HepG2 (cell line): ENCODE results near the gene THBS2. TPM values are rescaled to one million over a fixed set of nuclear protein-coding genes. Genes with fewer than 3 reads are reported as not detected.

Experiments
- ATAC-seq: fragments of 200-7000 bp; cut with Tn5 transposase; 3 replicates; pipeline ENCODE4 v1.9.1; 2020; ENCODE audit warnings: mild to moderate bottlenecking, moderate library complexity
- BruUV-seq: library from RNA; stranded (reverse); fragments of 400-500 nt; replicated peaks from 2 replicates; lab custom pipeline; 2021; lab: Mats Ljungman, UMichigan
- CTCF ChIA-PET: fragments of 300-600 bp; formaldehyde crosslinking; extraction: SDS; loops from one replicate; lab custom pipeline; 2021; ENCODE audit warnings: low total read pairs, inconsistent platforms, low intra/inter-chr PET ratio; lab: Yijun Ruan, JAX
- POLR2A ChIA-PET: fragments of 350-600 bp; sonication (Branson Sonifier 250); formaldehyde crosslinking; loops from one replicate; lab custom pipeline; 2020; ENCODE audit warnings: antibody characterized with exemption, inconsistent platforms; lab: Yijun Ruan, JAX
- DNase-seq: peaks from one replicate; pipeline ENCODE4 v3.0.0-alpha.2; 2015; ENCODE audit warnings: low spot score
- FAIRE-seq: peaks from 3 replicates; lab custom pipeline; 2011; peaks lifted over from hg19 to GRCh38; lab: Jason Lieb, UNC
- H2AFZ ChIP-seq: one replicate; pipeline ENCODE4 v1.6.1; 2011; ENCODE audit warnings: low read length, inconsistent platforms
- H3K27ac ChIP-seq: fragments of 300-600 bp; 3 replicates; pipeline ENCODE4 v1.8.0; 2011; ENCODE audit warnings: mixed run types, mild to moderate bottlenecking, mixed read lengths, low read length, inconsistent platforms; ENCODE audit not compliant: insufficient read depth; ENCODE audit errors: extremely low read length
- H3K27me3 ChIP-seq, 2 experiments: fragments of 200-600 bp in 1 of 2; 2 replicates in 1 of 2; 3 replicates in 1 of 2; pipeline versions ENCODE4 v1.6.0 to v1.8.0; 2011; ENCODE audit warnings: low read length in 2 of 2, mild to moderate bottlenecking in 2 of 2, moderate library complexity in 2 of 2, inconsistent platforms in 1 of 2; ENCODE audit not compliant: insufficient read depth in 2 of 2, control insufficient read depth in 1 of 2
- H3K36me3 ChIP-seq, 2 experiments: fragments of 200-600 bp in 1 of 2; replicated peaks in 1 of 2; 2 replicates in 1 of 2; 3 replicates in 1 of 2; pipeline versions ENCODE4 v1.5.1 to v1.8.0; 2011; ENCODE audit warnings: low read length in 2 of 2, inconsistent platforms in 1 of 2; ENCODE audit not compliant: insufficient read depth in 2 of 2, control insufficient read depth in 1 of 2
- H3K4me1 ChIP-seq: 2 replicates; pipeline ENCODE4 v1.5.1; 2012; ENCODE audit warnings: low read length, inconsistent platforms; ENCODE audit not compliant: insufficient read depth
- H3K4me2 ChIP-seq: 2 replicates; pipeline ENCODE4 v1.6.0; 2011; ENCODE audit warnings: low read depth, low read length, inconsistent platforms
- H3K4me3 ChIP-seq, 3 experiments: fragments of 200-600 bp in 1 of 3; sonication (generic), shearing (Covaris generic) in 1 of 3; replicated peaks in 1 of 3; 2 replicates each; pipeline ENCODE4 v1.5.1; 2011 to 2016; ENCODE audit warnings: low read length in 3 of 3, inconsistent platforms in 2 of 3, low read depth in 2 of 3, mild to moderate bottlenecking in 2 of 3, control low read depth in 1 of 3, mixed read lengths in 1 of 3; ENCODE audit not compliant: insufficient read depth in 1 of 3
- H3K79me2 ChIP-seq: one replicate; pipeline ENCODE4 v1.6.1; 2011; ENCODE audit warnings: low read length, inconsistent platforms; ENCODE audit not compliant: insufficient read depth
- H3K9ac ChIP-seq: 2 replicates; pipeline ENCODE4 v1.6.0; 2011; ENCODE audit warnings: mild to moderate bottlenecking, low read depth, low read length, inconsistent platforms; ENCODE audit not compliant: insufficient read depth
- H3K9me3 ChIP-seq: 2 replicates; pipeline ENCODE4 v1.5.1; 2012; ENCODE audit warnings: mild to moderate bottlenecking, low read length
- H4K20me1 ChIP-seq: 2 replicates; pipeline ENCODE4 v1.6.0; 2011; ENCODE audit warnings: inconsistent platforms, mild to moderate bottlenecking, low read length, moderate library complexity; ENCODE audit not compliant: insufficient read depth
- BRCA1 ChIP-seq: sonication (generic); formaldehyde crosslinking; IDR thresholded peaks from 2 replicates; pipeline ENCODE4 v1.4.0; 2020; ENCODE audit warnings: missing genetic modification reagents
- EED ChIP-seq: sonication (generic); formaldehyde crosslinking; IDR thresholded peaks from 2 replicates; pipeline ENCODE4 v1.5.0; 2020; ENCODE audit warnings: mild to moderate bottlenecking, missing genetic modification reagents
- TEAD2 ChIP-seq: sonication (generic); formaldehyde crosslinking; IDR thresholded peaks from 2 replicates; pipeline ENCODE4 v1.9.0; 2021; ENCODE audit warnings: missing genetic modification reagents
- WGBS: methylation state at CpG from one replicate; pipeline ENCODE4 v1.1.6; 2017; ENCODE audit warnings: low lambda C conversion rate; 5-methylcytosine and 5-hydroxymethylcytosine counted together
- in situ Hi-C: cut with HindIII; loops from 2 replicates; pipeline ENCODE4 v1.10.0; 2017; ENCODE audit warnings: low pct_unique_long_range_greater_than_20kb; ENCODE audit not compliant: extremely low pct_ligation_motif_present
- intact Hi-C: fragments of 100-400 bp; cut with micrococcal nuclease; formaldehyde crosslinking; loops from one replicate; pipeline ENCODE4 v1.10.0; 2022; ENCODE audit not compliant: unreplicated experiment
- polyA plus RNA-seq, 8 experiments: library from polyadenylated mRNA; depleted of rRNA in 3 of 8; stranded (reverse) in 7 of 8; unstranded in 1 of 8; fragments of >200 nt; fragmentation: Illumina TruSeq in 4 of 8; extraction: Trizol in 4 of 8; gene quantifications; 2 replicates each; pipeline versions ENCODE4 v1.2.1 to v1.2.3, GENCODE V29; 2011 to 2016; ENCODE audit warnings: low read depth in 4 of 8, missing spikeins in 1 of 8, mixed read lengths in 1 of 8; ENCODE audit not compliant: insufficient read depth in 1 of 8
- total RNA-seq, 5 experiments: library from RNA; depleted of rRNA; stranded (reverse); fragments of >200 nt; fragmentation: Illumina TruSeq; extraction: Trizol; gene quantifications; 2 replicates each; pipeline ENCODE4 v1.2.3, GENCODE V29; 2016; ENCODE audit warnings: low read depth in 1 of 5
- TF ChIP-seq, protein P1 (sequence below): fragments of 450-650 bp; IDR thresholded peaks from 2 replicates; pipeline ENCODE4 v1.6.1; 2016
- TF ChIP-seq, protein P2 (sequence below): sonication (generic); formaldehyde crosslinking; IDR thresholded peaks from 2 replicates; pipeline ENCODE4 v1.9.0; 2021; ENCODE audit warnings: mild to moderate bottlenecking, missing genetic modification reagents

THBS2 gene
- total and polyA plus RNA-seq, 2 of the 13 experiments (the other 11 are each of a cell fraction or from before 2014, with no cell fraction given) = 0.12 to 0.15 TPM

DNA sequence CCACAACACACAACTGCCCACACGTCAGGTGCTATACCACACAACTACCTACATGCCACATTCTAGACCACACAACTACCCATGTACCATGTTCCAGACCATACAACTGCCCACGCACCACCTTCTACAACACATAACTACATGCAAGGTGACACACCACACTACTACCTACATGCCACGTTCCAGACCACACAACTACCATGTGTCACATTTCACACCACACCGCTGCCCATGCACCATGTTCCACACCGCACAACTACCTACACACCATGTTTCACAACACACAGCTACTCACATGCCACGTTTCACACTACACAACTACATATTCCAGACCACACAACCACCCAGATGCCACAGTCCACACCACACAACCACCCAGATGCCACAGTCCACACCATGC, 19.8 kb downstream of the THBS2 start:
- in situ Hi-C loops = no loop called here
- TF ChIP-seq TEAD2 (CRISPR knock-in tag) = peak; percentile 44; the same call in 1 of the 2 replicates
- TF ChIP-seq BRCA1 = no peak
- Histone ChIP-seq H3K79me2 (no peaks in the 10 kb centered on the region), H2AFZ (no peak overlapping the region), H3K36me3 (no peaks in the 10 kb centered on the region), H3K4me3 (no peak overlapping the region), H3K27me3 (peaks cover 6 to 33% of the 10 kb centered on the region in 2 experiments), H4K20me1 (no peaks in the 10 kb centered on the region), H3K27ac (no peak overlapping the region), H3K9ac (no peak overlapping the region), H3K9me3 (peaks cover 10% of the 10 kb centered on the region), H3K4me2 (no peak overlapping the region), H3K4me1 (no peaks in the 10 kb centered on the region)
- ATAC-seq = no peak
- 64% methylated on average over 6 of the region's 6 CpGs for WGBS
- no peak for FAIRE-seq
- intact Hi-C loops = no loop called here
- BruUV-seq = no TSS peak
- no peak for DNase-seq
- ChIA-PET CTCF (no interaction called here), POLR2A (no interaction called here)

DNA sequence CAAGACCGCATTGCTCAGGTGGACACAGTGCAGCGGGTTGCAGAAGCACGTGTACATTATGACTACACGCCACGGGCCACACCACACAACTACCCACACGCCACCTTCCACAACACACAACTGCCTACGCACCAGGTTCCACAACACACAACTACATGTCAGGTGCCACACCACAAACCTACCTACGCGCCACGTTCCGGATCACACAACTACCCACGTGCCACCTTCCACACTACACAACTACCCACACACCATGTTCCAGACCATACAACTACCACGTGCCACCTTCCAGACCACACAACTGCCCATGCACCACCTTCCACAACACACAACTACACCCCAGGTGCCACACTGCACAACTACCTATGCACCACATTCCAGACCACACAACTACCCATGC, 20.5 kb downstream of the THBS2 start:
- in situ Hi-C loops = no loop called here
- H3K4me1 ChIP-seq = no peaks in the 10 kb centered on the region
- no TSS peak for BruUV-seq
- 72% methylated on average over 11 of the region's 13 CpGs for WGBS
- no peak overlapping the region for H3K4me2 ChIP-seq
- no peak overlapping the region for H3K4me3 ChIP-seq
- H3K27ac ChIP-seq = no peak overlapping the region
- ChIA-PET CTCF (no interaction called here), POLR2A (no interaction called here)
- H3K9me3 ChIP-seq = peaks cover 10% of the 10 kb centered on the region
- H3K79me2 ChIP-seq = no peaks in the 10 kb centered on the region
- peaks cover 6 to 28% of the 10 kb centered on the region in 2 experiments; a peak in 4 of 5 replicates for H3K27me3 ChIP-seq
- no peaks in the 10 kb centered on the region for H3K36me3 ChIP-seq
- H3K9ac ChIP-seq = no peak overlapping the region
- intact Hi-C loops = no loop called here
- no peak for ATAC-seq
- H2AFZ ChIP-seq = no peak overlapping the region
- no peaks in the 10 kb centered on the region for H4K20me1 ChIP-seq
- TF ChIP-seq, protein P1, sequence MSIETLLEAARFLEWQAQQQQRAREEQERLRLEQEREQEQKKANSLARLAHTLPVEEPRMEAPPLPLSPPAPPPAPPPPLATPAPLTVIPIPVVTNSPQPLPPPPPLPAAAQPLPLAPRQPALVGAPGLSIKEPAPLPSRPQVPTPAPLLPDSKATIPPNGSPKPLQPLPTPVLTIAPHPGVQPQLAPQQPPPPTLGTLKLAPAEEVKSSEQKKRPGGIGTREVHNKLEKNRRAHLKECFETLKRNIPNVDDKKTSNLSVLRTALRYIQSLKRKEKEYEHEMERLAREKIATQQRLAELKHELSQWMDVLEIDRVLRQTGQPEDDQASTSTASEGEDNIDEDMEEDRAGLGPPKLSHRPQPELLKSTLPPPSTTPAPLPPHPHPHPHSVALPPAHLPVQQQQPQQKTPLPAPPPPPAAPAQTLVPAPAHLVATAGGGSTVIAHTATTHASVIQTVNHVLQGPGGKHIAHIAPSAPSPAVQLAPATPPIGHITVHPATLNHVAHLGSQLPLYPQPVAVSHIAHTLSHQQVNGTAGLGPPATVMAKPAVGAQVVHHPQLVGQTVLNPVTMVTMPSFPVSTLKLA = peak; percentile 30; the same call in 1 of the 2 replicates
- TF ChIP-seq EED = no peak
- TF ChIP-seq, protein P2, sequence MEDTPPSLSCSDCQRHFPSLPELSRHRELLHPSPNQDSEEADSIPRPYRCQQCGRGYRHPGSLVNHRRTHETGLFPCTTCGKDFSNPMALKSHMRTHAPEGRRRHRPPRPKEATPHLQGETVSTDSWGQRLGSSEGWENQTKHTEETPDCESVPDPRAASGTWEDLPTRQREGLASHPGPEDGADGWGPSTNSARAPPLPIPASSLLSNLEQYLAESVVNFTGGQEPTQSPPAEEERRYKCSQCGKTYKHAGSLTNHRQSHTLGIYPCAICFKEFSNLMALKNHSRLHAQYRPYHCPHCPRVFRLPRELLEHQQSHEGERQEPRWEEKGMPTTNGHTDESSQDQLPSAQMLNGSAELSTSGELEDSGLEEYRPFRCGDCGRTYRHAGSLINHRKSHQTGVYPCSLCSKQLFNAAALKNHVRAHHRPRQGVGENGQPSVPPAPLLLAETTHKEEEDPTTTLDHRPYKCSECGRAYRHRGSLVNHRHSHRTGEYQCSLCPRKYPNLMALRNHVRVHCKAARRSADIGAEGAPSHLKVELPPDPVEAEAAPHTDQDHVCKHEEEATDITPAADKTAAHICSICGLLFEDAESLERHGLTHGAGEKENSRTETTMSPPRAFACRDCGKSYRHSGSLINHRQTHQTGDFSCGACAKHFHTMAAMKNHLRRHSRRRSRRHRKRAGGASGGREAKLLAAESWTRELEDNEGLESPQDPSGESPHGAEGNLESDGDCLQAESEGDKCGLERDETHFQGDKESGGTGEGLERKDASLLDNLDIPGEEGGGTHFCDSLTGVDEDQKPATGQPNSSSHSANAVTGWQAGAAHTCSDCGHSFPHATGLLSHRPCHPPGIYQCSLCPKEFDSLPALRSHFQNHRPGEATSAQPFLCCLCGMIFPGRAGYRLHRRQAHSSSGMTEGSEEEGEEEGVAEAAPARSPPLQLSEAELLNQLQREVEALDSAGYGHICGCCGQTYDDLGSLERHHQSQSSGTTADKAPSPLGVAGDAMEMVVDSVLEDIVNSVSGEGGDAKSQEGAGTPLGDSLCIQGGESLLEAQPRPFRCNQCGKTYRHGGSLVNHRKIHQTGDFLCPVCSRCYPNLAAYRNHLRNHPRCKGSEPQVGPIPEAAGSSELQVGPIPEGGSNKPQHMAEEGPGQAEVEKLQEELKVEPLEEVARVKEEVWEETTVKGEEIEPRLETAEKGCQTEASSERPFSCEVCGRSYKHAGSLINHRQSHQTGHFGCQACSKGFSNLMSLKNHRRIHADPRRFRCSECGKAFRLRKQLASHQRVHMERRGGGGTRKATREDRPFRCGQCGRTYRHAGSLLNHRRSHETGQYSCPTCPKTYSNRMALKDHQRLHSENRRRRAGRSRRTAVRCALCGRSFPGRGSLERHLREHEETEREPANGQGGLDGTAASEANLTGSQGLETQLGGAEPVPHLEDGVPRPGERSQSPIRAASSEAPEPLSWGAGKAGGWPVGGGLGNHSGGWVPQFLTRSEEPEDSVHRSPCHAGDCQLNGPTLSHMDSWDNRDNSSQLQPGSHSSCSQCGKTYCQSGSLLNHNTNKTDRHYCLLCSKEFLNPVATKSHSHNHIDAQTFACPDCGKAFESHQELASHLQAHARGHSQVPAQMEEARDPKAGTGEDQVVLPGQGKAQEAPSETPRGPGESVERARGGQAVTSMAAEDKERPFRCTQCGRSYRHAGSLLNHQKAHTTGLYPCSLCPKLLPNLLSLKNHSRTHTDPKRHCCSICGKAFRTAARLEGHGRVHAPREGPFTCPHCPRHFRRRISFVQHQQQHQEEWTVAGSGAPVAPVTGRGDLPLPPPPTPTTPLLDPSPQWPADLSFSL (CRISPR knock-in tag) = peak; percentile 58; the same call in 1 of the 2 replicates
- no peak for FAIRE-seq
- no peak for DNase-seq
